Right atrium auricular region (tissue), 2 donors: ENCODE results near the gene MGLL. TPM values are rescaled to one million over a fixed set of nuclear protein-coding genes. Genes with fewer than 3 reads are reported as not detected.

Experiments used
- DNase-seq: peaks from one replicate; pipeline ENCODE4 v3.0.0-alpha.2; 2019; ENCODE audit warnings: low spot score
- H3K27ac ChIP-seq, 2 donors: fragments of 200-600 bp; sonication (generic); 1 replicate in 1 of 2; 2 replicates in 1 of 2; pipeline ENCODE4 v1.5.1; 2016 to 2019
- H3K27me3 ChIP-seq, 2 donors: fragments of 200-600 bp; sonication (generic); one replicate each; pipeline versions ENCODE4 v1.5.1 to v1.6.0; 2017 to 2019
- H3K36me3 ChIP-seq: fragments of 200-600 bp; sonication (generic); one replicate; pipeline ENCODE4 v1.5.1; 2016
- H3K4me1 ChIP-seq, 2 donors: fragments of 200-600 bp; sonication (generic); one replicate each; pipeline versions ENCODE4 v1.5.1 to v1.6.0; 2017 to 2019
- H3K4me3 ChIP-seq, 2 donors: fragments of 200-600 bp; sonication (generic); 1 replicate in 1 of 2; 2 replicates in 1 of 2; pipeline ENCODE4 v1.5.1; 2017 to 2019; ENCODE audit warnings: mild to moderate bottlenecking in 1 of 2, moderate library complexity in 1 of 2
- H3K9me3 ChIP-seq, 2 donors: fragments of 200-600 bp; sonication (generic); one replicate each; pipeline ENCODE4 v1.5.1; 2019
- total RNA-seq, 2 donors: library from RNA; depleted of rRNA; stranded (reverse); fragments of >200 nt; gene quantifications; one replicate each; pipeline ENCODE4 v1.1.0, GENCODE V29; 2016
- TF ChIP-seq, protein P1 (sequence below), 2 donors: fragments of 200-600 bp; sonication (generic); IDR thresholded peaks; one replicate each; pipeline ENCODE4 v1.5.1; 2019; ENCODE audit warnings: antibody characterized with exemption in 2 of 2

The MGLL gene
- total RNA-seq, 2 donors from 2014 or later: 36.3 to 46.4 TPM

DNA sequence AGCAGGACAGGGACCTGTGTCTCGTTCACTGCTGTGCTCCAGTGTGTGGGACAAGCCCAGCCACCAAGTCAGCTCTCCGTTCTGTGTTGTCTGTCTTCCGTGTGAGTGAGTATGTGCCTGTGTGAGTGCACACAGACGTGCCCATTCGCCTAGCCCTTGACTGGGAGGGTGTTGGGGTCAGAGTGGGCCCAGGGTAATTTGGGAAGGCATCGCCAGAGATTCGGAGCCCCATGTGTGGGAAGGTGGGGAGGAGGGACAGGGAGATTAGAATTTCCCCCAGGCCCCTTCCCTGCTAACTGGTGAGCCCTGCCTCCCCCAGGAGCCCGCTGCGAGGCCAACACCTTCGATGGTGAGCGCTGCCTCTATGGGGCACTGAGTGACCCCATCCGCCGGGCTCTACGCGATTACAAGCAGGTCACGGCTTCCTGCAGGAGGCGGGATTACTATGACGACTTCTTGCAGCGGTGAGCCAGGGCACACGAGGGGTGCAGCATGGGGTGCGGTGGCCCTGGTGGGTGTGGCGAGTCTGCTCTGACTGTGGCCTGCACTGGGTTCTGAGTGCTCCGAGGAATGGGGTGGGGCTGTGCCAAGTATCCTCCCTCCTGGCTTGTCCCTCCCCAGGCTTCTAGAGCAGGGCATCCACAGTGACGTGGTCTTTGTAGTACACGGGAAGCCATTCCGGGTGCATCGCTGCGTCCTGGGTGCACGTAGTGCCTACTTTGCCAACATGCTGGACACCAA, 146.5 kb downstream of the MGLL start:
- Histone ChIP-seq H3K27ac (no peak overlapping the region), H3K4me3 (no peak overlapping the region), H3K9me3 (no peaks in the 10 kb centered on the region), H3K4me1 (peaks cover 0 to 39% of the 10 kb centered on the region in 2 donors), H3K36me3 (peaks cover 26% of the 10 kb centered on the region), H3K27me3 (no peaks in the 10 kb centered on the region)
- TF ChIP-seq, protein P1, sequence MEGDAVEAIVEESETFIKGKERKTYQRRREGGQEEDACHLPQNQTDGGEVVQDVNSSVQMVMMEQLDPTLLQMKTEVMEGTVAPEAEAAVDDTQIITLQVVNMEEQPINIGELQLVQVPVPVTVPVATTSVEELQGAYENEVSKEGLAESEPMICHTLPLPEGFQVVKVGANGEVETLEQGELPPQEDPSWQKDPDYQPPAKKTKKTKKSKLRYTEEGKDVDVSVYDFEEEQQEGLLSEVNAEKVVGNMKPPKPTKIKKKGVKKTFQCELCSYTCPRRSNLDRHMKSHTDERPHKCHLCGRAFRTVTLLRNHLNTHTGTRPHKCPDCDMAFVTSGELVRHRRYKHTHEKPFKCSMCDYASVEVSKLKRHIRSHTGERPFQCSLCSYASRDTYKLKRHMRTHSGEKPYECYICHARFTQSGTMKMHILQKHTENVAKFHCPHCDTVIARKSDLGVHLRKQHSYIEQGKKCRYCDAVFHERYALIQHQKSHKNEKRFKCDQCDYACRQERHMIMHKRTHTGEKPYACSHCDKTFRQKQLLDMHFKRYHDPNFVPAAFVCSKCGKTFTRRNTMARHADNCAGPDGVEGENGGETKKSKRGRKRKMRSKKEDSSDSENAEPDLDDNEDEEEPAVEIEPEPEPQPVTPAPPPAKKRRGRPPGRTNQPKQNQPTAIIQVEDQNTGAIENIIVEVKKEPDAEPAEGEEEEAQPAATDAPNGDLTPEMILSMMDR (IDR thresholded peaks at IDR 0.05): no peak
- DNase-seq: no peak

DNA sequence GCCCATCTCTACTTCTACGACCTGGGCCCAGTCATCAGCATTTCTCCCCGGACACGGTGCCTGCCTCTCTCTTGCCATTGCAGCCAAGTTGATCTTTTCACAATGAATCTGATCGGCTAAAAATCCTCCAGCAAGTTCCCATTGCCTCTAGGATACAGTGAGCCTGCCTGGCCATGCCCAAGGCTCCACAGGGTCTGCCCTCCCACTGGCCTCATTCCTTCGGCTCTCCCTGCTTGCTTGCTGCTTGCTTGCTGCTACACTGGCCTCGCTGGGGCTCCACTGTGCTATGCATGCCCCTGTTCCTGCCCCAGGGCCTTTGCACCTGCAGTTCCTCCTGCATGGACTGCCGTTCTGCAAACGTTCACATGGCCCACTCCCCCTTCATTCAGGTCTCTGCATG, 147.5 kb downstream of the MGLL start:
- peak; percentile 47 for DNase-seq
- H3K36me3 ChIP-seq: peaks cover 26% of the 10 kb centered on the region
- H3K4me1 ChIP-seq: peaks cover 0 to 39% of the 10 kb centered on the region in 2 donors
- TF ChIP-seq, protein P1 (IDR thresholded peaks at IDR 0.05): no peak
- H3K4me3 ChIP-seq: no peak overlapping the region
- no peaks in the 10 kb centered on the region for H3K27me3 ChIP-seq
- H3K9me3 ChIP-seq: no peaks in the 10 kb centered on the region
- H3K27ac ChIP-seq: no peak overlapping the region

DNA sequence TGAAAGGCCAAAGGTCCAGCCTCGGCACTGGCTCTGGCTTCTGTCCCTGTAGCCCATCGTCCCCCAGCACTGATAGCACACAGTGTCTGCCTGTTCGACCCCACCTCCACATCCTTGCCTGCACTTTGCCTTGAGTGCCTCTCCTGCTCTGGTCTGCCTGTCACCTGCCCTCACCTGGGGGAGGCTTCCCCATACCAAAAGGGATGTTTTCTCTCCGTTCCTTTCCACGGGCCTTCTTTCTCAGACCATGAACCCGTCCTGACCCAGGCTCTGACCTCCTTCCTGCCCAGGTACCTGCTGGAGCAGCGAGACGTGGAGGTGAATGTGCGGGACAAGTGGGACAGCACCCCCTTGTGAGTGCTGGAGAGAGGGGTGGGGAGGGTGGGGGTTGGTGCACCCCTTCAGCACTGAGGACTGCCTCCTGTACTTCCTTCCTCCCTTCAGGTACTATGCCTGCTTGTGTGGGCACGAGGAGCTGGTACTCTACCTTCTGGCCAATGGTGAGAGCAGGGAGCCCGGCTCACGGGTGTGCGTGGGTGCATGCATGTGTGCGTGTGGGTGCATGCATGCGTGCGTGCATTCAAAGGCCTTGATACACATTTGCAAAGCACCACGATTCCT, 148.1 kb downstream of the MGLL start:
- TF ChIP-seq, protein P1 (IDR thresholded peaks at IDR 0.05): no peak

DNA sequence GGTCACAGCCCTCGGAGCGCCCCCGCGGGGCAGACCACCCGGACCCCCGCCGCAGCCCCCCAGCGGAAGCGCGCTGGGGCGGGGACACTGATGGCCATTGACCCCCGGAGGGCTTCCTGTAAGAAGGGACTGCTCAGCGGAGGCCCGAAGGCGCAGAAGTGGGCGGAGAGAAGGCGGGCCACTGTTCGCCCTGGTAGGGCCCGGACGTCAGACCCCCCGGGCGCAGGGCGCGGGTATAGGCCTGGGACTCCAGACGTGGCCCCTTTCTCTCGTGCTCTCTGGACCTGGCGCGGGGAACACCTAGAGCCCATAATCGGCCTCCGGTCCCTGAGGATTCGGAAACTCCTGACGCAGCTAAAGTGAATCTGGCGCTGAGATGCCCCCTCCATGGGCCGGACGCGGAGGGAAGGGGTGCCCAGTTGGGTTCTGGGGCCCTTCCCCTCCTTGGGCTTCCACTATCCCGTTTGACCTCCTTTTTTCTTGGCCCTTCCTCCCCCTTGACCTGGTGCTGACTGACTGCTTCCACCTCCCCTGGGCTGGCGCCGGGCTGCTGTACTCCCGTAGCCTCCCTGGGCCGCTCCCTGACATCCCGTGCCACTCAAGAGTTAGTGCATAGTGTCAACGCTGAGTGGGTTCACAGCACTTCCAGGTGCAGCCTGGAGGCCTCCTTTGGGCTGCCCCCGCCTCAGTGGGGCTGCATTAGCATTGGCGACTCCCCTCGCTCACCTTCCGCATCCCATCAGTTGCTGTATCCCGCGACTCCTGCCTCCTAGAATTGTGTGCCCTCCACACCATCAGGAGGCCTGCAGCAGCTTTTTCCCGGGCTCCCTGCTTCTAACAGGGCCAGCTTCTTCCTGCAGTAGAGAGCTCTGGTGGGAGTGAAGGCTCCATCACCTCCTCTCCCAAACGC, 148.9 kb downstream of the MGLL start:
- no peaks in the 10 kb centered on the region for H3K27me3 ChIP-seq
- H3K4me3 ChIP-seq: peak overlapping the region; percentile 88 to 92
- H3K36me3 ChIP-seq: peaks cover 20% of the 10 kb centered on the region
- DNase-seq: peak; percentile 55
- peak overlapping the region; percentile 89 to 91 for H3K27ac ChIP-seq
- no peaks in the 10 kb centered on the region for H3K9me3 ChIP-seq
- TF ChIP-seq, protein P1 (IDR thresholded peaks at IDR 0.05): no peak
- H3K4me1 ChIP-seq: peaks cover 0 to 39% of the 10 kb centered on the region in 2 donors

More for the DNA sequence above, 148.1 kb downstream of the MGLL start:
- DNase-seq: peak; percentile 38
- Histone ChIP-seq H3K4me1 (peaks cover 0 to 39% of the 10 kb centered on the region in 2 donors), H3K9me3 (no peaks in the 10 kb centered on the region), H3K4me3 (peak overlapping the region; percentile 88 to 92), H3K36me3 (peaks cover 26% of the 10 kb centered on the region), H3K27me3 (no peaks in the 10 kb centered on the region), H3K27ac (peak overlapping the region in 1 of 2 donors; percentile 91)

DNA sequence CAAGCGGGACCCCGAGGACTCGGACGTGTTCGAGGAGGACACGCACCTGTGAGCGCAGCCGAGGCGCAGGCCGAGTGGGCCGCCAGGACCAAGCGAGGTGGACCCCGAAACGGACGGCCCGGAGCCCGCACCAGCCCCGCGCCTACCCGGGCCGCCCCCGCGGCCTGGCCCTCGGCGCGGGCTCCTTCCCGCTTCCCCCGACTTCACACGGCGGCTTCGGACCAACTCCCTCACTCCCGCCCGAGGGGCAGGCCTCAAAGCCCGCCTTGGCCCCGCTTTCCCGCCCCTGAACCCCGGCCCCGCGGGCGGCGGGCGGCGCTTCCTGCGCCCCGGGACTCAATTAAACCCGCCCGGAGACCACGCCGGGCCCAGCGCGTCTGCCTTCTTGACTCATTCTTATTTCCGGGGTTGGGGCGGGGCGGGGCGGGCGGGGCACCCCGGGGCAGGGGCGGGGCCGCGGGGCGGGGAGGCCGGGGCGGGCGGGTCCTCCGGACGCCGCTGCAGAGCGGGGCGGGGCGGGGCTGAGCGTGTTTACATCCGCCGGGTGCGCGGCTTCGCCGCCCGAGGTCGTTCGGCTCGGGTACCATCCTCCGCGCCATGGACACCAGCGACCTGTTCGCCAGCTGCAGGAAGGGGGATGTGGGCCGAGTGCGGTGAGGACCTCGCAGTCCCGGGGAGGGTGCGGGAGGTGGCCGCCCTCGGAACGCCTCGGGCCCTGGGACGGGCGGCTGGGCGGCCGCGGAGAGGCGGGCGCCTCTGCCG, 149.7 kb downstream of the MGLL start, which contains the start of gene ABTB1:
Gene ABTB1 (plus strand): TSS at position 524 of the 762 bp plus-strand sequence. CDS start 74 bp downstream, at position 598.
- Histone ChIP-seq H3K36me3 (peaks cover 12% of the 10 kb centered on the region), H3K4me3 (peak within 1 kb of the TSS; percentile 88 to 92), H3K27ac (peak within 1 kb of the TSS; percentile 89 to 91), H3K9me3 (no peaks in the 10 kb centered on the region), H3K4me1 (peaks cover 0 to 39% of the 10 kb centered on the region in 2 donors), H3K27me3 (no peaks in the 10 kb centered on the region)
- peak; percentile 80 for DNase-seq
- TF ChIP-seq, protein P1 (IDR thresholded peaks at IDR 0.05): no peak
